B cell (primary cell): Measurements from ENCODE around the gene BEND5. TPM values are rescaled to one million over a fixed set of nuclear protein-coding genes. Genes with fewer than 3 reads are reported as not detected.

Experiments
- ATAC-seq: fragments of 200-7000 bp; cut with Tn5 transposase; one replicate; pipeline ENCODE4 v1.10.0; 2021; ENCODE audit warnings: low read depth, mild to moderate bottlenecking, moderate number of reproducible peaks, moderate library complexity
- CTCF ChIA-PET: fragments of 350-600 bp; sonication (Branson Sonifier 250); formaldehyde crosslinking; loops from one replicate; lab custom pipeline; 2021; ENCODE audit warnings: antibody characterized with exemption, inconsistent platforms; lab: Charles Lee
- POLR2A ChIA-PET: fragments of 350-600 bp; sonication (Branson Sonifier 250); formaldehyde crosslinking; loops from one replicate; lab custom pipeline; 2021; ENCODE audit warnings: antibody characterized with exemption; lab: Charles Lee
- DNase-seq: peaks from one replicate; pipeline ENCODE4 v3.0.0; 2013
- H2AFZ ChIP-seq: 2 replicates; pipeline ENCODE4 v1.6.1; 2012; ENCODE audit warnings: mild to moderate bottlenecking, low read depth, low read length; ENCODE audit not compliant: insufficient read depth, poor library complexity, severe bottlenecking
- H3K27ac ChIP-seq, 2 donors: 1 replicate in 1 of 2; 2 replicates in 1 of 2; pipeline ENCODE4 v1.5.1; 2012 to 2013; ENCODE audit warnings: low read length in 2 of 2, mild to moderate bottlenecking in 2 of 2, moderate library complexity in 1 of 2
- H3K27me3 ChIP-seq, 4 experiments: fragments of 200-600 bp in 1 of 4; sonication (generic) in 1 of 4; replicated peaks in 1 of 4; 1 replicate in 2 of 4; 2 replicates in 2 of 4; pipeline versions ENCODE4 v1.6.1 to v1.7.0; 2013 to 2016; ENCODE audit warnings: low read length in 3 of 4, mild to moderate bottlenecking in 2 of 4, mixed read lengths in 1 of 4, moderate library complexity in 1 of 4; ENCODE audit not compliant: insufficient read depth in 4 of 4, control insufficient read depth in 3 of 4; ENCODE audit errors: control extremely low read depth in 1 of 4
- H3K36me3 ChIP-seq, 2 experiments: replicated peaks in 1 of 2; 1 replicate in 1 of 2; 2 replicates in 1 of 2; pipeline versions ENCODE4 v1.6.1 to v1.7.1; 2013; ENCODE audit warnings: low read length in 1 of 2; ENCODE audit not compliant: insufficient read depth in 2 of 2, control insufficient read depth in 1 of 2; ENCODE audit errors: control extremely low read depth in 1 of 2, extremely low read depth in 1 of 2
- H3K4me1 ChIP-seq, 2 donors: fragments of 200-600 bp in 1 of 2; sonication (generic) in 1 of 2; 1 replicate in 1 of 2; 2 replicates in 1 of 2; pipeline versions ENCODE4 v1.5.1 to v1.6.1; 2013 to 2017; ENCODE audit warnings: low read length in 2 of 2; ENCODE audit not compliant: control insufficient read depth in 2 of 2, insufficient read depth in 2 of 2
- H3K4me2 ChIP-seq: replicated peaks from 2 replicates; pipeline ENCODE3; 2012; ENCODE audit warnings: mild to moderate bottlenecking, low read depth, low read length; ENCODE audit not compliant: poor library complexity, severe bottlenecking
- H3K4me3 ChIP-seq, 5 experiments: fragments of 200-600 bp in 1 of 5; sonication (generic) in 1 of 5; 1 replicate in 3 of 5; 2 replicates in 2 of 5; pipeline versions ENCODE4 v1.5.1 to v1.7.0; 2011 to 2016; ENCODE audit warnings: low read length in 4 of 5, mild to moderate bottlenecking in 4 of 5, low read depth in 2 of 5, control low read depth in 1 of 5, moderate library complexity in 1 of 5; ENCODE audit not compliant: insufficient read depth in 1 of 5; ENCODE audit errors: control extremely low read depth in 1 of 5, extremely low read depth in 1 of 5
- H3K79me2 ChIP-seq: fragments of 200-600 bp; sonication (generic); one replicate; pipeline ENCODE4 v1.6.0; 2016; ENCODE audit warnings: low read length; ENCODE audit not compliant: control insufficient read depth, insufficient read depth
- H3K9ac ChIP-seq: fragments of 200-600 bp; sonication (generic); 2 replicates; pipeline ENCODE4 v1.6.1; 2017; ENCODE audit warnings: mild to moderate bottlenecking, low read length, moderate library complexity
- H3K9me3 ChIP-seq, 3 donors: one replicate each; pipeline versions ENCODE4 v1.6.1 to v1.7.1; 2013; ENCODE audit warnings: low read length in 2 of 3; ENCODE audit not compliant: control insufficient read depth in 2 of 3, insufficient read depth in 1 of 3; ENCODE audit errors: control extremely low read depth in 1 of 3
- H4K20me1 ChIP-seq: 2 replicates; pipeline ENCODE4 v1.6.0; 2012; ENCODE audit warnings: mild to moderate bottlenecking, low read length; ENCODE audit not compliant: insufficient read depth, control insufficient read depth, poor library complexity, severe bottlenecking
- H3K27ac Mint-ChIP-seq: one replicate; pipeline ENCODE4 v1.8.0; 2021; ENCODE audit warnings: mixed read lengths
- H3K27me3 Mint-ChIP-seq: one replicate; pipeline ENCODE4 v1.8.0; 2021; ENCODE audit warnings: mixed read lengths
- H3K4me1 Mint-ChIP-seq: one replicate; pipeline ENCODE4 v1.8.0; 2021; ENCODE audit warnings: mixed read lengths
- H3K4me3 Mint-ChIP-seq: one replicate; pipeline ENCODE4 v1.8.0; 2021; ENCODE audit warnings: mixed read lengths
- H3K9me3 Mint-ChIP-seq: one replicate; pipeline ENCODE4 v1.8.0; 2022; ENCODE audit warnings: mixed read lengths; ENCODE audit not compliant: insufficient read depth
- EZH2 ChIP-seq: IDR thresholded peaks from 2 replicates; pipeline ENCODE4 v1.6.1; 2012; ENCODE audit warnings: borderline replicate concordance, low read depth, mild to moderate bottlenecking, moderate library complexity, low read length; ENCODE audit not compliant: insufficient read depth, poor library complexity, severe bottlenecking
- WGBS: methylation state at CpG from one replicate; pipeline ENCODE4 v1.1.5; 2013; ENCODE audit warnings: missing lambda C conversion rate; ENCODE audit not compliant: insufficient coverage; 5-methylcytosine and 5-hydroxymethylcytosine counted together
- intact Hi-C: fragments of 100-400 bp; cut with micrococcal nuclease; formaldehyde crosslinking; loops from one replicate; pipeline ENCODE4 v1.10.0; 2022
- polyA plus RNA-seq: library from polyadenylated mRNA; depleted of rRNA; stranded (reverse); fragments of >200 nt; gene quantifications from 2 replicates; pipeline ENCODE4 v1.2.3, GENCODE V29; 2012
- total RNA-seq, 2 donors: library from RNA; stranded (reverse); fragments of 120-200 nt in 1 of 2; gene quantifications; 1 replicate in 1 of 2; 2 replicates in 1 of 2; pipeline versions ENCODE4 v1.2.3 to v1.2.4, GENCODE V29; 2013 to 2022
- TF ChIP-seq, protein P1 (sequence below): fragments of 200-600 bp; IDR thresholded peaks from one replicate; pipeline ENCODE4 v1.8.0; 2022; ENCODE audit warnings: antibody characterized with exemption, mild to moderate bottlenecking

BEND5 gene
- total and polyA plus RNA-seq, 2 donors (not counting 1 experiment from before 2014, with no cell fraction given), result 19.5 to 19.7 TPM

DNA sequence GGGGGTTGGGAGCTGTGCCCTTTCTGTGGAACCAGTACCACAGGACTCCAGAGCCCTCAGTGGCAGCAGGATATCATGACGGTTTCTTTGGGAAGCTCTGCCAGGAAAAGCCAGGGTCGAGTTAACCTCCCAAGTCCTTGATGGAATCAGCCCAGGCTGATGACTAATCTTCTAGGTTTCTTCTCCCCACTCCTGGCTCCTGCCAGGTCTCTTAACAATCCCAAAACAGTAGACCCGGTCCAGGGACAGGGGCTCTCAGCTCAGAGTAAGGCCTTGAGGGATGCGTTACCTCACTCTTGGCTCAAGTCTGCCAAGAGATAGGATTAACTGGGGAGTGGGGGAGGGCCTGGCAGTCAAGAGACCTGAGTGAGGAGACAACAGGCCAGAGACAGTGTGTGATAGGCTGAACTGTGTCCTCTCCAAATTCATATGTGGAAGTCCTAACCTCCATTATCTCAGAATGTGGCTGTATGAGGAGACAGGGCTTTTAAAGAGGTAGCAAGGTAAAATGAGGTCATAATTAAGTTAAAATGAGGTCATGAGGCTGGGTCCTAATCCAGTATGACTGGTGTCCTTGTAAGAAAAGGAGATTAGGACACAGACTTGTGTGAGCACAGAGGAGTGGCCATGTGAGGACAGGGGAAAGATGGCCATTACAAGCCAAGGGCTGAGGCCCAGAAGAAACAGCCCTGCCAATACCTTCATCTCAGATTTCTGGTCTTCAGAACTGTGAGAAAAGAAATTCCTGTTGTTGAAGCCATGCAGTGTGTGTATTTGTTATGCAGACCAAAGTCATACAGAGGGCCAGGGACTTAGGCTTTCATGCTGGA, 95.0 kb downstream of the BEND5 start:
- 86% methylated on average over 2 of the region's 4 CpGs for WGBS
- Histone ChIP-seq H3K79me2 (no peaks in the 10 kb centered on the region), H4K20me1 (no peaks in the 10 kb centered on the region), H3K27me3 (peaks cover 0 to 2% (median 0%) of the 10 kb centered on the region in 4 experiments), H2AFZ (no peak overlapping the region), H3K27ac (no peak overlapping the region), H3K9ac (no peak overlapping the region), H3K4me3 (no peak overlapping the region), H3K36me3 (no peaks in the 10 kb centered on the region), H3K9me3 (no peaks in the 10 kb centered on the region), H3K4me1 (peaks cover 0 to 8% of the 10 kb centered on the region in 2 donors), H3K4me2 (no peak overlapping the region)
- H3K4me3 Mint-ChIP-seq, result no peak overlapping the region
- H3K27ac Mint-ChIP-seq, result no peak overlapping the region
- peaks cover 7% of the 10 kb centered on the region for H3K4me1 Mint-ChIP-seq
- no peak for DNase-seq
- no peaks in the 10 kb centered on the region for H3K9me3 Mint-ChIP-seq
- no peak for ATAC-seq
- H3K27me3 Mint-ChIP-seq, result peaks cover 3% of the 10 kb centered on the region
- ChIA-PET CTCF (interaction anchor here (0.6 to 1.5 kb wide), 2 partner anchors 136 to 589 kb away, joined by 3 to 5 read pairs; no protein-coding TSS in a partner anchor), POLR2A (no interaction called here)
- intact Hi-C loops, result no loop called here
- no peak for TF ChIP-seq EZH2
- TF ChIP-seq, protein P1, sequence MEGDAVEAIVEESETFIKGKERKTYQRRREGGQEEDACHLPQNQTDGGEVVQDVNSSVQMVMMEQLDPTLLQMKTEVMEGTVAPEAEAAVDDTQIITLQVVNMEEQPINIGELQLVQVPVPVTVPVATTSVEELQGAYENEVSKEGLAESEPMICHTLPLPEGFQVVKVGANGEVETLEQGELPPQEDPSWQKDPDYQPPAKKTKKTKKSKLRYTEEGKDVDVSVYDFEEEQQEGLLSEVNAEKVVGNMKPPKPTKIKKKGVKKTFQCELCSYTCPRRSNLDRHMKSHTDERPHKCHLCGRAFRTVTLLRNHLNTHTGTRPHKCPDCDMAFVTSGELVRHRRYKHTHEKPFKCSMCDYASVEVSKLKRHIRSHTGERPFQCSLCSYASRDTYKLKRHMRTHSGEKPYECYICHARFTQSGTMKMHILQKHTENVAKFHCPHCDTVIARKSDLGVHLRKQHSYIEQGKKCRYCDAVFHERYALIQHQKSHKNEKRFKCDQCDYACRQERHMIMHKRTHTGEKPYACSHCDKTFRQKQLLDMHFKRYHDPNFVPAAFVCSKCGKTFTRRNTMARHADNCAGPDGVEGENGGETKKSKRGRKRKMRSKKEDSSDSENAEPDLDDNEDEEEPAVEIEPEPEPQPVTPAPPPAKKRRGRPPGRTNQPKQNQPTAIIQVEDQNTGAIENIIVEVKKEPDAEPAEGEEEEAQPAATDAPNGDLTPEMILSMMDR, result no peak

DNA sequence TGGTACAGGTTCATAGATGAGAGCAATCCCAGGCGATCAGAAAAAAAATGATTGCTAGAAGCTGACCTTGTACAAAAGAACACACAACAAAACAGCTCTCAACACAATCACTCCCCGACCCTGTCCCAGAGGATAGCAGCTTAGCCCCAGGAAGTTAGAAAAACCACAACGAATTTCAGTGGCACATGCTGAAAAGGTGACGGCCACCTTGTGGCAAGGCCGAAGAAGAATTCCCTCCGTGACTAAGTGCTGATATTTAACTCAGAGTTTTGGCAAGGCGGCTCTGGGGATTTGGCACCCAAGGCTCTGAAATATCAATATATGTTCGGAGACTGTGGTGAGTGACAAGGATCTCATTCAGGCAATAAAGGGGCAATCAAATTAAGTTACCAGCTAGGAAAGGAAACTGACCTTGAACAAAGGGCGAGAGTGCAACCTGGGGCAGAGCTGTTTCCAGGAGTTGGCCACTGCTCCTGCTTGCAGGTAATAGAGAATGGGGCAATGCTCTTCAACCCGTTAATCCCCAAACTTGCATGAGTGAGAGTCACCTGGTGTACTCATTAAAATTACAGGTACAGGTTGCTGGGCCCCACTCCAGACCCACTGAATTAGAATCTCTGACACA, 96.2 kb downstream of the BEND5 start:
- no peak for ATAC-seq

More for the DNA sequence above, 96.2 kb downstream of the BEND5 start:
- WGBS, result 59% methylated on average over 8 of the region's 10 CpGs
- H3K4me3 Mint-ChIP-seq, result no peak overlapping the region
- no peaks in the 10 kb centered on the region for H3K36me3 ChIP-seq
- no peak overlapping the region for H3K4me2 ChIP-seq
- no peak for DNase-seq
- intact Hi-C loops, result no loop called here
- H3K9me3 Mint-ChIP-seq, result no peaks in the 10 kb centered on the region
- H3K9ac ChIP-seq, result no peak overlapping the region
- ChIA-PET CTCF (interaction anchor here (0.5 to 8.9 kb wide), 3 partner anchors 139 to 588 kb away, joined by 3 to 228 read pairs (median 3); no protein-coding TSS in a partner anchor), POLR2A (no interaction called here)
- H3K9me3 ChIP-seq, result no peaks in the 10 kb centered on the region
- no peak for TF ChIP-seq EZH2
- TF ChIP-seq, protein P1, result no peak
- no peak overlapping the region for H3K4me3 ChIP-seq
- H3K27me3 Mint-ChIP-seq, result peaks cover 3% of the 10 kb centered on the region
- H4K20me1 ChIP-seq, result no peaks in the 10 kb centered on the region
- H3K79me2 ChIP-seq, result no peaks in the 10 kb centered on the region
- peaks cover 0 to 8% of the 10 kb centered on the region in 2 donors for H3K4me1 ChIP-seq
- H3K27me3 ChIP-seq, result peaks cover 0 to 2% (median 0%) of the 10 kb centered on the region in 4 experiments
- no peak overlapping the region for H3K27ac Mint-ChIP-seq
- peaks cover 7% of the 10 kb centered on the region for H3K4me1 Mint-ChIP-seq
- no peak overlapping the region for H3K27ac ChIP-seq
- no peak overlapping the region for H2AFZ ChIP-seq
